AG09309 (cell line): ENCODE results near the gene YJU2.
"Not testable (repeated sequence)": the region's sequence is repeated elsewhere in the genome, so short reads cannot be mapped to it uniquely, and the experiment has no call there.

ENCODE experiments used
- DNase-seq: peaks from one replicate; pipeline ENCODE4 v3.0.0-alpha.2; 2010; ENCODE audit warnings: low read depth
- H3K4me3 ChIP-seq: 2 replicates; pipeline ENCODE4 v1.5.1; 2011; ENCODE audit warnings: mild to moderate bottlenecking, low read depth, low read length, moderate library complexity; ENCODE audit not compliant: control insufficient read depth
- TF ChIP-seq, protein P1 (sequence below): IDR thresholded peaks from 2 replicates; pipeline ENCODE4 v1.5.1; 2011; ENCODE audit warnings: mild to moderate bottlenecking, low read depth, low read length, inconsistent platforms; ENCODE audit not compliant: insufficient read depth, control insufficient read depth; ENCODE audit errors: missing control alignments

YJU2 gene

GRCh38 chr19:4268816-4269430 is 22.0 kb downstream of the YJU2 start:
- no peak for DNase-seq
- TF ChIP-seq, protein P1, sequence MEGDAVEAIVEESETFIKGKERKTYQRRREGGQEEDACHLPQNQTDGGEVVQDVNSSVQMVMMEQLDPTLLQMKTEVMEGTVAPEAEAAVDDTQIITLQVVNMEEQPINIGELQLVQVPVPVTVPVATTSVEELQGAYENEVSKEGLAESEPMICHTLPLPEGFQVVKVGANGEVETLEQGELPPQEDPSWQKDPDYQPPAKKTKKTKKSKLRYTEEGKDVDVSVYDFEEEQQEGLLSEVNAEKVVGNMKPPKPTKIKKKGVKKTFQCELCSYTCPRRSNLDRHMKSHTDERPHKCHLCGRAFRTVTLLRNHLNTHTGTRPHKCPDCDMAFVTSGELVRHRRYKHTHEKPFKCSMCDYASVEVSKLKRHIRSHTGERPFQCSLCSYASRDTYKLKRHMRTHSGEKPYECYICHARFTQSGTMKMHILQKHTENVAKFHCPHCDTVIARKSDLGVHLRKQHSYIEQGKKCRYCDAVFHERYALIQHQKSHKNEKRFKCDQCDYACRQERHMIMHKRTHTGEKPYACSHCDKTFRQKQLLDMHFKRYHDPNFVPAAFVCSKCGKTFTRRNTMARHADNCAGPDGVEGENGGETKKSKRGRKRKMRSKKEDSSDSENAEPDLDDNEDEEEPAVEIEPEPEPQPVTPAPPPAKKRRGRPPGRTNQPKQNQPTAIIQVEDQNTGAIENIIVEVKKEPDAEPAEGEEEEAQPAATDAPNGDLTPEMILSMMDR = no peak
- H3K4me3 ChIP-seq = no peak overlapping the region

GRCh38 chr19:4272894-4273293 is 26.0 kb downstream of the YJU2 start:
- TF ChIP-seq, protein P1 = no peak
- no peak overlapping the region for H3K4me3 ChIP-seq
- DNase-seq = no peak

DNA sequence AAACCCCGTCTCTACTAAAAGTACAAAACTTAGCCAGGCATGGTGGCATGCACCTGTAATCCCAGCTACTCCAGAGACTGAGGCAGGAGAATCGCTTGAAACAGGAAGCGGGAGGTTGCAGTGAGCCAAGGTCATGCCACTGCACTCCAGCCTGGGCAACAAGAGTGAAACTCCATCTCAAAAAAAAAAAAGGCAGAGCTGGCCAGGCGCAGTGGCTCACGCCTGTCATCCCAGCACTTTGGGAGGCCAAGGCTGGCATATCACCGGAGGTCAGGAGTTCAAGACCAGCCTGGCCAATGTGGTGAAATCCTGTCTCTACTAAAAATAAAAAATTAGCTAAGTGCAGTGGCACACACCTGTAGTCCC is 27.4 kb downstream of the YJU2 start:
- not testable (repeated sequence) for DNase-seq, H3K4me3 ChIP-seq

- TF ChIP-seq, protein P1 = no peak
- DNase-seq = no peak
- H3K4me3 ChIP-seq = no peak overlapping the region
Measured at GRCh38 chr19:4277191-4277696, 30.4 kb downstream of the YJU2 start.

GRCh38 chr19:4278010-4278409 is 31.1 kb downstream of the YJU2 start:
- DNase-seq = no peak
- H3K4me3 ChIP-seq = no peak overlapping the region
- TF ChIP-seq, protein P1 = no peak

DNA sequence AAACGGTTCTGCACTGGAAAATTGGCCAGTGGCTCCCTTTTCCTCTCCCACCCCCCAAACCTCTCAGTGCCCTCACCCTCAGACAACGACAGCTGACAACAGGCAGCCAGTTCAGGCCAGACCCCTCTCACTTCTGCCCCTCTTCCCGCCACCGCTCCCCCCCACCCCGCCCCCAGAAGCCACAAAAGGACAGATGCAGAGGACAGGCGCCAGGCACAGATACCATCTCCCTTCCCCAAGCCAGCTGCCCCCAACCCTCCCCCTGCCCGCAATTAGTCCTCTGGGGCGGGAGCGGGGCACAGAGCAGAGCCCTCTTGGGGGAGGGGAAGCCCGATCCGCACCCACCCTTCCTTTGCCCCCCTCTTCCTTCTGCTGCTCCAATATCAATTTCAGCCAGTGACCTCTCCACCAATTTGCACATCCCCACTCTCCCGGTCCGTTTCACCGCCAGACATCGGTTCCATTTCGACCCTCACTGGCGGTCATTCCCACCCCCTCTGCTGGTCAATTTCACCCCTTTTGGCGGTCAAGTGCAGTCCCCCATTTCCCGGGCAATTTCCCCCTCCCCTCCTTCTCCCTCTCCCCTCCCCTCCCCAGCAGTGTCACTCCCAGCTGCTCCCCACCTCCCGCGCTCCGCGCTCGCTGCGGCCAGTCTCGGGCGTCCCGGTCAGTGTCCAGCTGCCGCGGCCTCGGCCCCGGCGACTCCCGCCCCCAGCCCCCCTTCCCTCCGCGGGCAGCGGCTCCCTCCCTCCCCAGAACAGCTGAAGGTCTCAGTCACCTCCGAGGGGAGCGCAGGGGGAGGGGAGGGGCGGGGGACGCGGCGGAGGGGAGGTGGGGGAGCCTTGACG is 31.8 kb downstream of the YJU2 start, which contains the start of gene SHD:
Gene SHD (plus strand): TSS at position 848 of the 848 bp plus-strand sequence. CDS start 798 bp downstream, outside the sequence.
- TF ChIP-seq, protein P1 = no peak
- no peak for DNase-seq
- no peak within 1 kb of the TSS for H3K4me3 ChIP-seq

- TF ChIP-seq, protein P1 = no peak
- DNase-seq = no peak
- H3K4me3 ChIP-seq = no peak overlapping the region
Measured at GRCh38 chr19:4279267-4279529, 32.3 kb downstream of the YJU2 start.
